ENCODE results near the gene LMO2.

DNA sequence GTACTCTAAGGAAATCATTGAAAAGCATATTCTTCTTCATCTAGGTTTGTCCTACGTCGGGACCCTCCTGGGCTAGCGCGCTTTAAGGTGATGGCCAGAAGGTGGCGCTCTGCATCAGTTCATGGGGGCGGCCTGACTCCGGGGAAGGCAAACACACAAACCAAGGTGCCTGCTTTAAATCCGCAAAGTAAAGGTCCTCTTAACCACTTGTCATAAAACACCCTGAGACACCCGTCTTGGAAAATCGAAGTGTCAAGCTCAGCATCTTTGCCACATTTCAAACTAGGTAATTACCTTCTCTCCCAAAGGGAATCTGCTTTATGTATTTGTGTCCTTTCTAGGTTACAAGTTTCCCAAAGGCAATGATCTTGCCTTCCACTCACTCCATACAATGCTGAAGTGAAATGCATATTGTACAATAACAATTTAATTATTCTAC lies 33.9 kb downstream of the LMO2 start:
- TF ChIP-seq, protein P1, sequence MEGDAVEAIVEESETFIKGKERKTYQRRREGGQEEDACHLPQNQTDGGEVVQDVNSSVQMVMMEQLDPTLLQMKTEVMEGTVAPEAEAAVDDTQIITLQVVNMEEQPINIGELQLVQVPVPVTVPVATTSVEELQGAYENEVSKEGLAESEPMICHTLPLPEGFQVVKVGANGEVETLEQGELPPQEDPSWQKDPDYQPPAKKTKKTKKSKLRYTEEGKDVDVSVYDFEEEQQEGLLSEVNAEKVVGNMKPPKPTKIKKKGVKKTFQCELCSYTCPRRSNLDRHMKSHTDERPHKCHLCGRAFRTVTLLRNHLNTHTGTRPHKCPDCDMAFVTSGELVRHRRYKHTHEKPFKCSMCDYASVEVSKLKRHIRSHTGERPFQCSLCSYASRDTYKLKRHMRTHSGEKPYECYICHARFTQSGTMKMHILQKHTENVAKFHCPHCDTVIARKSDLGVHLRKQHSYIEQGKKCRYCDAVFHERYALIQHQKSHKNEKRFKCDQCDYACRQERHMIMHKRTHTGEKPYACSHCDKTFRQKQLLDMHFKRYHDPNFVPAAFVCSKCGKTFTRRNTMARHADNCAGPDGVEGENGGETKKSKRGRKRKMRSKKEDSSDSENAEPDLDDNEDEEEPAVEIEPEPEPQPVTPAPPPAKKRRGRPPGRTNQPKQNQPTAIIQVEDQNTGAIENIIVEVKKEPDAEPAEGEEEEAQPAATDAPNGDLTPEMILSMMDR (IDR thresholded peaks at IDR 0.05) = peak; percentile 68 to 94 (median 79)
- no peak for TF ChIP-seq POLR2A (IDR thresholded peaks at IDR 0.05)
